IPS-NIHi7 (cell line): Measurements from ENCODE around the gene ZNF670.
"Not testable (repeated sequence)": the region's sequence is repeated elsewhere in the genome, so short reads cannot be mapped to it uniquely, and the experiment has no call there.

ENCODE experiments used
- DNase-seq: peaks from one replicate; pipeline ENCODE4 v3.0.0; 2012; ENCODE audit warnings: mixed read lengths; ENCODE audit errors: extremely low spot score

ZNF670 gene

DNA sequence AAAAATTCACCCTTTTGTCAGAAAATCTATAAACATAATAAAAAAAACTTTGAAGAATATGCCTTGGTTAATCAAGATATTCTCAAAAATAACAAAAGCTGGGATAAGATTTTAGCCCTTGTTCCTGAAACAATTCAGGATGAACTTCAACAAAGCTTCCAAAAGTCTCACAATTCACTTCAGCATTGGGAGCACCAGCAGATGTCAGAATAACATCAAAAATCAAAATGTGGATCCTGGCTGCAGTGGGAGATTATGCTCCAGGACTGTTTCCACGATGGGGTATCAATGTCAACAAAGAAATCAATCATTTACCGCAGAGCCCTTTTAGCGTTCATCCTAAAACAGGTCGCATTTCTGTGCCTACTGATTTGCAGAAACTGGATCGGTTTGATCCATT, 35.2 kb downstream of the ZNF670 start:
- no peak for DNase-seq

DNA sequence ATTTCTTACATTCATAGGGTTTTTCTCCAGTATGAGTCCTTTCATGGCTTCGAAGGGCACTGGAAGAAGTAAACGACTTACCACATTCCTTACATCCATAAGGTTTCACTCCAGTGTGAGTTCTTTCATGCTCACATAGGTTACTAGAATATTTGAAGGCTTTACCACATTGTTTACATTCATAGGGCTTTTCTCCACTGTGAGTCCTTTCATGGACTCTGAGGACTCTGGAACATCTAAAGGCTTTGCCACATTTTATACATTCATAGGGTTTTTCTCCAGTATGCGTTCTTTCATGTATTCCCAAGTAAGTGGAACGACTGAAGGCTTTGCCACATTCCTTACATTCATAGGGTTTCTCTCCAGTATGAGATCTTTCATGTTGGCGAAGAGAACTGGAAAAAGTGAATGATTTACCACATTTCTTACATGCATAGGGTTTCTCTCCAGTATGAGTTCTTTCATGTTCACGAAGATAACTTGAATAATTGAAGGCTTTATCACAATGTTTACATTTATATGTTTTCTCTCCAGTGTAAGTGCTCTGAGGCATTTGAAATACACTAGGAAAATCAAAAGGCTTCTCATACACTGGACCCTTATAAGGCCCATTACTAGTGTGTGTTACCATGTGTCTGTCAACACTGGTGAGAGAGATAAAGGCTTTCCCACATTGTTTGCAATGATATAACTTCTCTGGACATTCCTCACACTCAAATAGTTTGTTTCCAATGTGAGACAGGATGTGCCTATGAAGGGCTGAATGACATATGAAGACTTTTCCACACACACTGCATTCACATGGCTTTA, 40.9 kb downstream of the ZNF670 start:
- DNase-seq = no peak

DNA sequence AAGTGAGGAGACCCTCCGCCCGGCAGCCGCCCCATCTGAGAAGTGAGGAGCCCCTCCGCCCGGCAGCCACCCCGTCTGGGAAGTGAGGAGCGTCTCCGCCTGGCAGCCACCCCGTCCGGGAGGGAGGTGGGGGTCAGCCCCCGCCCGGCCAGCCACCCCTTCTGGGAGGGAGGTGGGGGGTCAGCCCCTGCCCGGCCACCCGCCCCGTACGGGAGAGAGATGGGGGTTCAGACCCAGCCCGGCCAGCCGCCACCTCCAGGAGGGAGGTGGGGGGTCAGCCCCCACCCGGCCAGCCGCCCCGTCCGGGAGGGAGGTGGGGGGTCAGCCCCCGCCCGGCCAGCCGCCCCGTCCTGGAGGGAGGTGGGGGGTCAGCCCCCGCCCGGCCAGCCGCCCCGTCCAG, 46.3 kb downstream of the ZNF670 start:
- DNase-seq = not testable (repeated sequence)
